Stimulated activated CD8-positive, alpha-beta memory T cell treated with anti-CD3 and anti-CD28 coated beads, Interleukin-15, amount 100 ng/mL, for 4 hours (primary cell): ENCODE data around the gene ADRA1B.
"Not testable (repeated sequence)": the region's sequence is repeated elsewhere in the genome, so short reads cannot be mapped to it uniquely, and the experiment has no call there.

Experiments
- DNase-seq, 2 donors: peaks; one replicate each; pipeline ENCODE4 v3.0.0-alpha.2; 2020; ENCODE audit warnings: low read depth in 2 of 2

The ADRA1B gene

DNA sequence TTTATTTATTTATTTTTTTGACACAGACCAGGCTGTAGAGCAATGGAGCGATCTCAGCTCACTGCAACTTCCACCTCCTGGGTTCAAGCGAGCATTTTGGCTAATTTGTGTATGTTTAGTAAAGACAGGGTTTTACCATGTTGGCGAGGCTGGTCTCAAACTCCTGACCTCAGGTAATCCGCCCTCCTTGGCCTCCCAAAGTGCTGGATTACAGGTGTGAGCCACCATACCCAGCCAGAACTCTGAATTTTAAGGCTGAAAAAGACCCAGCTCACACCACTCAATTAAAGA lies 49.5 kb downstream of the ADRA1B start:
- not testable (repeated sequence) for DNase-seq

DNA sequence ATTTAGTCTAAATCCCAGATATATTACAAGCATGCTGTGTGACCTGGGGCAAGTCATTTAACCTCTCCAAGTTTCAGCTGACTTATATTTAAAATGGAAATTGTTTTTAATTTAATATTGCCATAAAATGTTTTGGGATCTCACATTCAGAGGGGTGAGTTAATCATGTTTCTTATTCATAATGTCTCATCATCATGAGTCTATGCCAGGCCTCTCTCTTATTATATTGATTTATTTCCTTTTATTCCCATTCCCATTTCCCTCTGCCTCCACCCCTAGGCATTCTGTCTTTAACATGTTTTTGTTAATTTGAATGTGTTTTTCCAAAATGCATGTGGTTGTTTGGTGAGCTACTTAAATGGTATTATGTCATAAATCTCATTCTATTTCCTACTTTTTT lies 53.7 kb downstream of the ADRA1B start:
- no peak for DNase-seq

DNA sequence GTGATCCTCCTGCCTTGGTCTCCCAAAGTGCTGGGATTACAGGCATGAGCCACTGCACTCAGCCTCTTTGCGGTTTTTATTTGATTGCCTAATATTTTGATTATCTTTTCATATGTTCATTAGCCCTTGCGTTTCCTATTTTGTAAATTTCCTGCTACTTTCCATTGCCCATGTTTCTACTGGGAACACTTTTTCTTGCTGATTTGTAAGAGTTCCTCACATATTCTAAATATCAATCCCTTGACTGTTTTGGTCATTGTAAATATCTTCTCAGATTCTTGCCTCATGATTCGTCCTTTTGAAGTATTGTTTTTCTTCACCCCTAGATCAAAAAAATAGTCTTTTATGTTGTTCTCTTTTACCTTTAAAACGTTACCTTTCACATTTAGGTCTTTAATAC lies 54.8 kb downstream of the ADRA1B start:
- DNase-seq, result no peak

DNA sequence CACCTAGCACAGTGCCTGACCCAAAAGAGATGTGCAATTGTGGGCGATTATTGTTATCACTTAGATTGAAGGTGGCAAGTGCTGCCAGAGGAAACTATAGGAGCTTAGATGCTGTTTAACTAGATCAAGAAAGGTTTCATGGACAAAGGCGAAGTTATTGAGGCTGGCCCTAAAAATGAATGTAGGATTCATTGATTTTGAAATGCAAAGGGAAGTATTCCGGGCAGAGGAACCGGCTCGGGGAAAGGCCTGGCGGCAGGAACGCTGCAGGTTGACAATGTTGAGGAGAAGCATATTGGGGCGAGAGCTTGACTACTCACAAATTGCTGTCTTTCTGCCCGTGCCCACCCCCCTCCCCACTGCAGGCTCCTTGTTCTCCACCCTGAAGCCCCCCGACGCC lies 55.2 kb downstream of the ADRA1B start:
- no peak for DNase-seq

DNA sequence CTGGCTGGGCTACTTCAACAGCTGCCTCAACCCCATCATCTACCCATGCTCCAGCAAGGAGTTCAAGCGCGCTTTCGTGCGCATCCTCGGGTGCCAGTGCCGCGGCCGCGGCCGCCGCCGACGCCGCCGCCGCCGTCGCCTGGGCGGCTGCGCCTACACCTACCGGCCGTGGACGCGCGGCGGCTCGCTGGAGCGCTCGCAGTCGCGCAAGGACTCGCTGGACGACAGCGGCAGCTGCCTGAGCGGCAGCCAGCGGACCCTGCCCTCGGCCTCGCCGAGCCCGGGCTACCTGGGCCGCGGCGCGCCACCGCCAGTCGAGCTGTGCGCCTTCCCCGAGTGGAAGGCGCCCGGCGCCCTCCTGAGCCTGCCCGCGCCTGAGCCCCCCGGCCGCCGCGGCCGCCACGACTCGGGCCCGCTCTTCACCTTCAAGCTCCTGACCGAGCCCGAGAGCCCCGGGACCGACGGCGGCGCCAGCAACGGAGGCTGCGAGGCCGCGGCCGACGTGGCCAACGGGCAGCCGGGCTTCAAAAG lies 55.7 kb downstream of the ADRA1B start:
- no peak for DNase-seq

DNA sequence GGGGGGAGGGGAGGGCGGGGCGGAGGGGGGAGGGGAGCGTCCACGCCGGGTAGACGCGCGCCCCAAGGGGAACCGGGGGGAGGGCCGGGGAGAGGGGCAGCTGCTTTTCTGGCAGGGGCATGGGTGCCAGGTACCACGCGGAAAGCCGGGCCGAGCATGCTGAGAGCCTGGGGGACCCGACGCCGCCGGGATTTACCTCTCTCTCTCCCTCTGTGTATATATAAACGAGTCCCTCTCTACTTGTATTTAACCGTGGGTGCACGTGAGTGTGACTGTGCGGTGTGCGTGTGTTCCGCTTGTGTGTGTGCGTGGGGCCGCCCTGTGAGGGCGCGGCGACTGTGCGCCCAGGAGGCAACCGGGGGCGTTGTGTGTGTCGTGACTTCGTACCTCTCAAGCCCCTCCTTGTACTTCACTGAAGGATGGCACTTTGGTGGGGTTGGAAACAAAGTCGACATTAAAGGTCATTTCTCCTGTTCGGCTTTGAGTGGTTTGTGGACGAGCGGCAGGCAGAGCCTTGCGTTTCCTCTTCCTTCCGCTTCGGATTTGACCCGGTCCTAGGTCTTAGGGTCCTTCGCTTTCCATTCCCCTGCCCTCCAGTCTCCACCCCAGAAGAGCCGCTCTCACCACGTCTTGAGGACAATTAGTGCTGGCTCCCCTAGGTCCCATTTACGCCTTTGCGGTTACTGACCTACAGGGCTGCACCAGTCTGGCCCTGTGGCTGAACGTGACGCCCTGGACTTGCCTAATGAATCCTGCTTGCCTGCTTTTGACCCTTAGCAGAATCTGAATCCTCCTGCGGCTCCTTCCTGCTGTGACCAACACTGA lies 56.5 kb downstream of the ADRA1B start:
- DNase-seq, result no peak

DNA sequence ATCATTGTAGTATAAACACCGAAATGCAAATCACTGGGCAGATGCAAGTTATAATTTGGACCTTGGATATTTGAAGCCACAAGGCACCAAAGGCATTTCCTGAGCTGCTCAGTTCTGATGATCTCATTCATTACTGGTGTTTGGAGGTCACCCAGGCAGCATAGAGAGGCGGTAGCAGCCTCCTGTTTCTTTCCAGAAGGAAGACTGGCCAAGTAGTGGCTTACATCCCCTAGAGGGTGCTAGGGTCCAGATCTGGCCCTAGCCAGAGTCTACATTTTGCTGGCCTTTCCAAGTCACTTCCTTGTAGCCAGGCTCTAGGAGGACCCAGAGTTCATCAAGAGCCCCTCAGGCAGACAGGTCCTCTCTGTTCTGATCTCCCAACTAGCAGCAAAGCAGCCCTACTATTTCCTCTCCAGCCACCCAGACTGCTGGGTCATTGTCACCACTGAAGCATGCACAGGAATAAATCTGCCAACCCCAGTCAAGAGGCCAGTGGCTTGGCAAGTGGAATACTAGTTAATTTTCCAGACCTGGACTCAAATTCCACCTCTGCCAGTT lies 59.3 kb downstream of the ADRA1B start:
- no peak for DNase-seq

DNA sequence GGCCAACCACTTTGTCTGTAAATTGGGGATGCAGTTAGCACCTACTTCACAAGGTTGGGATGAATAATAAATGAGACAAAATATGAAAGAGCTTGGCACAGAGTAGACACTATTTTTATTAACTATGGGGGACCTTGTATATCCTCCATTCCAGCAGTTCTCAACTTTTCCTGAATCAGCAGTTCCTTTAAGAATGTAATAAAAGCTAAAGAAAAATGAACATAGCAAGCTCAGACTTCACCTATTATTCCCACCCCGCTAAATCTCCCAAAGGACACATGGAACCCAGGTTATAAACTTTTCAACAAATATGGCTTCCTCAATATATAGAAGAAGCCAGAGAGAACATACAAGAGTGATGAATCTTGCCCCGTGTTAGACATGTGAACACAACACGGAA lies 60.6 kb downstream of the ADRA1B start:
- DNase-seq, result no peak

DNA sequence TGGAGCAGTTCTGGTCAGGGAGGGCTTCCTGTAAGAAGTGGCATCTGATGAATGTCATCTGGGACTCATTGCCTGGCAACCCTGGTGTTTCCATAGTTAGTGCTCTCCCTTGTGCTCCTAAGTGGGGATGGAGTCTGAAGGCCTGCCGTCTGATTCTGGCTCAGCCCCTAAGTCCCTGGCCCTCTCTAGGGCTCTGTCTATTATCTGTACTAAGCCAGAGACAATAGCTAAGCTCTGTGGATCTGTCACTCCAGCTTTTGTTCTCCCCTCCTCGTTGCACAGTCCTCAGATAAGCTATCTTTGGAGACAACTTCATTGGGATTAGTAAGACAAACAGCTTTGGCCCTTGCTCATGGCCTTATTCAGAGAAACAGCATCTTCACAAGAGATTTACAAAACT lies 62.1 kb downstream of the ADRA1B start:
- no peak for DNase-seq

DNA sequence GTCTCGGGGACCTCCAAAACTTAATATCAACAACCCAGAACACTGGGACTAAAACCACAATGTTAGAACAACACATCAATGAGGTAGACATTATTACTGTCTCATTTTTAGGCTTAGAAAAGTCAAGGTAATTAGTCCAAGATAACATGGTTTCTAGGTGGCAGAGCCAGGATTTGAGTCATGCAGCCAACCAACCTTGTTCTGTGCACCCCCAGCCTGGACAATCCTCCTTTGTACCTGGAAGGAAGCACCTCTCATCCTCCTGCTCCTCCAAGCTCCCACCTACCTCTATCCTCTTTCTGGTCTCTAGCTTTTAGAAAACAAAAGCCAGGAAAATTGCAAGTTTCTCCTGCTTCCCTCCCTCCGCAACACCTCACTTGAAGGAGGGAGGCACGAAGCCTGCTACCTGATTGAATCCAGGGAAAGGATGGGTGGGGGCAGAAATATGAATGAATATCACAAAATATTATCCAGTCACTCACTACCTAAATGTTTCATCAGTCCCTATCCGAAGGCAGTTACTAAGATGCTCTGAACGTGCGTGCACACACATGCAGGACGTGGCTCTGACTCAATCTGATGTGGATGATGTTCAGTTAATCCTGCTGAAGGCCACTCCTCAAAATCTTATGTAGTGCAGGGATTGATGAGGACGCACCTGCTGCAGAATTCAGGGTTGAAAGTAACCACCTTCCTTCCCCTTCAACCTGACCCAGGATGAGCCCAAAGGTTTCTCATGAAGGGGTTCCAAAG lies 66.3 kb downstream of the ADRA1B start:
- no peak for DNase-seq

DNA sequence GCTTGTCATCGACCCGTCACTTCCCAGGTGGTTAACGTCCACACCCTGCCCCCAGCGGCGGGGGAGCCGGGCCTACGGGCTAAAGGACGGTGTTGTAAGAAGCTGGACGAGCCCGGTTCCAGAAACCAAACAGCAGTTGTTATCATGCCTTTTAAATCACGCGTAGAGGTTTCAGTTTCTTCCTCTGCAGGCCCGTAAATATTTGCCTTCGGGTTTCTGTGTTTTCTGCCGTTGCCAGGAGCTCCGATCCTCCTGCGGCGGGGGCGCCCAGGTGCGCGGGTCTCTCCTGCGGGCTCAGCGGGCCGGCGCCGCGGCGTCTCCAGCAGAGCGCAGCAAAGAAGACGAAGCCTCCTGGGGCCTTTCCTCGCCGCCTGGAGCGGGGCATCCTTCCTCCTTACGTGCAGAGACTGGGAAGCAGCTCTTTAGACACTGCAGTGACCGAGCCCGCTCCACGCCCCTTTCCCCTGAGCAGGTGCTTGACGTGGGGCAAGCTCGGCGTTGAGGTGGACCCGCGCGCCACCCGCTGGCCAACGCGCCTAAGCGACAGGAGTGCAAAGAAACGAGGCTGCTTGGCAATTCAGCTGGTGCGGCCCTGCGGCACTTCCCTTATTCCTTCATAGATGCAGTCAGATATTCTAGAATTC lies 70.9 kb downstream of the ADRA1B start:
- DNase-seq, result peak; percentile 42 to 46

DNA sequence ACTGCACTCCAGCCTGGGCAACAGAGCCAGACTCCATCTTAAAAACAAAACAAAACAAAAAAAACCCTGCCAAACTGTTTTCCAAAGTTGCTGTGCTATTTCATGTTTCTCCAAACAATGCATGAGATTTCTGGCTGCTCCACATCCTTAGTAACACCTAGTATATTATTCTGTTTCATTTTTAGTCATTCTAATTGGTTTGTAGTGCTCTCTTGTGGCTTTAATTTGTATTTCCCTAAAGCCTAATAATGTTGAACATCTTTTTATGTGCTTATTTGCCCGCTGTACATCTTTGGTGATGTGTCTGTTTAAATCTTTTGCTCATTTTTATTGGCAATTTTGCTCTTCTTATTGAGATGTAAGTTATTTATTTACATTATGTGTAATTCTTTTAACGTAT lies 74.2 kb downstream of the ADRA1B start:
- DNase-seq, result no peak

DNA sequence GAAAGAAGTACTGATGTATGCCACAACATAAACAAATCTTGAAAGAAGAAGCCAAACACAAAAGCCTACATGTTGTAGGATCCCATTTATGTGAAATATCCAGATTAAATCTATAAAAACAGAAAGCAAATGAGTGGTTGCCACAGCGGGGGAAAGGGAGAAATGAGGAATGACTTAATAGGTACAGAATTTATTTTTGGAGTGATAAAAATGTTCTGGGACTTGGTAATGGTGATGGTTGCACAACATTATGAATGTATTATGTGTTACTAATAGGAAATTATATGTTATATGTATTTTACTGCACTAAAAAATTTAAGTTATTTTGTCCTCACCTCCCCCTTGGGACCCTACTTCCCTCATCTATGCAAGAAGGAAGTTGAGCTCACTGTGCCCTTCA lies 76.3 kb downstream of the ADRA1B start:
- no peak for DNase-seq

DNA sequence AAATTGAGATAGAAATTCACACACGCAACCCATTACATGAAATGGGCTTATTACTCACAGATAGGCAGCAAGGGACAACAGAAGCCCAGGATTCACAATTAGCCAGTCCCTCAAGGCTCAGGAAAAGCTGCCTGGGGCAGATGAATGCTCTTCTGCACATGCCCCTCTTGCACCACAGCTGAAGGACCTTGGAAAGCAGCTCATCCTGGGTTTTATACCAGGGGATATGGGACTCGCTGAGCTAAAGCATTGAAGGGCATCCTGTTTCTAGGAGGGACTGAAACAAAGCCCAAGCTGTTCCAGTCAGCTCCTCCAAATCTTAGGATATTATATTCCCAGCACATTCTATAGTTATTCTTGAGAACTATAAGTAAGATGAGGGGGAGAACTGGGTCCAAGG lies 76.9 kb downstream of the ADRA1B start:
- DNase-seq, result no peak

DNA sequence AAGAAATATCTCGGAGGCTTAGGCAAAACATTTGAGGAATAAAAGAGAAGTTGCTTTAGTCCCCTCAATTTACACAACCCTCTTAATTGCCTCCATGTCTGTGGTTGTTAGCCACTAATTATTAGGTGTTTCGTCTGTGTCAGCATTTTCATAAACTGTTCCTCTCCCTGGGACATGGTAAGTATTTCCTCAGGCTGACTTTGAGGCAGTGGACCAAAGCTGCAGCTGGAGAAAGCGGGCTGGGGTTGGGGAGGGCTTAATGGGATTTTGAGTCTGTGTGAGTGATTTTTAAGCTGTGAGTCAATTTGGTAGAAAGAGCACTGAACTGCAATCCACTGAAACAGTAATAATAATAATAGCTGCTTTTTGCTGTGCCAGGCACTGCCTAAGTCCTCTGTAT lies 79.6 kb downstream of the ADRA1B start:
- no peak for DNase-seq

DNA sequence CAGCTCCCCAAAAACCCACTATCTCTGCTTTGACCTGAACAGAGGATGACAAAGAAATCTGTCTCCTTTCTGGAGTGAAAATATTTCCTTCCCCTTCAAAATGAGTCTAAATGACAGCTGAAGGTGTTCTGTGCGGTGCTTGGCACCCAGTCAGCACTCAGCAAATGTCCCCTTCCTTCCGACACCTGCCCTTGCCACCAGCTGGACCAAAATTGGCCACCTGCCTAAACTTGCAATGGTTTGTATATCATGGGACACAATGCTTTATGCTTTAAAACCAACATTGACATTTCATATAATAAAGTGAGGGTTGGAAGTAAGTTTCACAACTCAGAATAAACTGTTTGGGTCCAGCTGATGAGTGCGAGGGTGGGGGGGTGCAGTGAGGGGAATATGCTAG lies 85.2 kb downstream of the ADRA1B start:
- no peak for DNase-seq

DNA sequence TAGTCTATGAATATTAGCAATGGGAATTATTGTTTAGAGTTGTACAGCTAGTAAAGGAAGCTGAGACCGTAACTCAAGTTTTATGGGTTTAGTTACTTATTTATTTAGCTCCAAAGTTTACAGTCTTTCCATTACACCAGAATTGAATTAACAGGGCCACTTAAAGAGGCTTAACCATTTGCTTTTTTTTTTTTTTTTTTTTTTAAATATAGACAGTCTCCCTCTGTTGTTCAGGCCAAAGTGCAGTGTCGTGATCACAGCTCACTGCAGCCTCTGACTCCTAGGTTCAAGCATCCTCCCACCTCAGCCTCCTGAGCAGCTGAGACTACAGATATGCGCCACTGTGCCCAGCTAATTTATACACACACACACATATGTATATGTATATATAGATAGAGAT lies 91.2 kb downstream of the ADRA1B start:
- no peak for DNase-seq

DNA sequence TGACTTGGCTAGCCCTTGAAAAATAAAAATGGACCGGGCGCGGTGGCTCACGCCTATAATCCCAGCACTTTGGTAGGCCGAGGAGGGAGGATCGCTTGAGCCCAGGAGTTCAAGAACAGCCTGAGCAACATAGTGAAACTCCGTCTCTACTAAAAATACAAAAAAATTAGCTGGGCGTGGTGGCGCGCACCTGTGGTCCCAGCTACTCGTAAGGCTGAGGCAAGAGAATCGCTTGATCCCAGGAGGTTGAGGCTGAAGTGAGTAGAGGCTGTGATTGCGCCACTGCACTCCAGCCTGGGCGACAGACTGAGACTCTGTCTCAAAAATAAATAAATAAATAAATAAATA lies 92.2 kb downstream of the ADRA1B start:
- DNase-seq, result not testable (repeated sequence)

DNA sequence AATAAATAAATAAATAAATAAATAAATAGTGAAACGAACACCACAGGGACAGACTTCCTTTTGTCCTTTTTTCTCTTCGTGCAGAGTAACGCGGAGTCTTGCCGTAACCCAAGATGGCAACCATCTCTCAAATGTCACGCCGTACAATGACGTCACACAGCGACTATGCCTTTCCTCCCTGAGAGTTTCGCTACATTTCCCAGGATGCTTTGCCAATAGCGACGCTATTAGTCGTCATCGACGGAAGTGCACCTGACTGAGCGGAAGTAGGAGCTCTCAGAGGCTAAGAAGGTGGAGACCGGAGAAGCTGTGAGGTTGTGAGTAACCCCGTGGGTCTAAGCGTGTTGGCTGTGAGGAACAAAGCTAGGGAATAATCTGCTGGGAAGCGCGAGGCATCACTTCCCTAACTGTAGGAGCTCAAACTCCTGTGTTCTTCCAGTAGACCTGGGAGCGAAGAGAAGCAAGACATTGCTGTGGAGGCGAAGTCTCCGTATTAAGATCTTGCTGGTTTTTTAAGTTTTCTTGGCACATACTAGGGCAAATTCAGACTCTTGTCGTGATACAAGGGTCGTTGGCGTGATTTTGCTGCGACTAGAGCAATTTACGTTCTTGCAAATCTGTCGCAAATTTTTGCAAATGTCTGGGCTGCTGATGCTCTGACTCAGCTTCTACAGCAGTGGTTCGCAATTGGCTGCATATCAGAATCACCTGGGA lies 92.8 kb downstream of the ADRA1B start, which contains the start of gene TTC1:
Gene TTC1, plus strand, starts transcription at position 263 of the 714 bp plus-strand sequence. CDS start 1,390 bp downstream, outside the sequence.
- DNase-seq, result peak; percentile 73 to 90

DNA sequence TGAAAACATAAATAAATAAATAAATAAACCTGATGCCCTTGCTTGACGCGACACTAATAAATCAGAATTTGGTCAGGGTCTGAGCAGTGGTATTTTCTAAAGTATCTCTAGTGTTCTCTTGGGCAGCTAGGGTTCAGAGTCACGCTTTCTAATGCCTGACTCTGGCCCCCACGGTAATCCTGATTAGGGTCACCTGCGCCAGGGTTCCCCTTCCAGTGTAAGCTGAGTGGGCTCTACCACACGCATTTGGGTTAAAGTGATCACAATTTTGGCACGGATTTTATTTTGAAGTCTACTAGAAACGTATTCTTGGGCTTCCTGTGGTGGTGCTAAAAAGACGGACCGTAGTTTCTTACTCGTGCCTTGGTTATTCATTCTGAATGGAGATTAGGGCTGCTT lies 93.3 kb downstream of the ADRA1B start:
- no peak for DNase-seq

DNA sequence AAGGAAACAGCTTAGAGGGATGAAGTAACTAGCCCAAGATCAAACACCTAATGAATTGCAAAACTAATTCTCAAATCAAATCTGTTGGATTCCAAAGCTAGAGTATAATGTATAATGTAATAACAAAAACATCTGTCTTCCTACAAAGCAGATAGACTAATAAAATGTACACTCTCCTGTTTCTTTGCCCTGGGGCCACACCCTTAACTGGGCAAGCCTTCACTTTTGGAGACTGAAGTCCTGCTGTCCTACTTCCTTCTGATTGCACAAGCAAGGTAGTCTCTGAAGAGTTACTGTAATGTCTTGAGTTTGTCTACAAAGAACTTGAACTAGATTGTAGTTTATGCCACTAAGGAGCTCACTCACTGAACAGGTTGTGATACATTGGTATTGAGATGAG lies 95.2 kb downstream of the ADRA1B start:
- no peak for DNase-seq

DNA sequence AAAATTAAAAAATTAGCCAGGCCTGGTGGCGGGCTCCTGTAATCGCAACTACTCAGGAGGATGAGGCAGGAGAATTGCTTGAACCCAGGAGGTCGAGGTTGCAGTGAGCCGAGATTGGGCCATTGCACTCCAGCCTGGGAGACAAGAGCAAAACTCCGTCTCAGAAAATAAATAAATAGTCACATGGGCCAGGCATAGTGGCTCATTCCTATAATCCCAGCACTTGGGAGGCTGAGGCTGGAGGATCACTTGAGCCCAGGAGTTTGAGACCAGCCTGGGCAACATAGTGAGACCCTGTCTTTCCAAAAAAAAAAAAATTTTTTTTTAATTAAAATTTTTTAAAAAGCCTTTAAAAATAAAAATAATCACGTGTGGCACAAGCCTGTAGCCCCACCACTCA lies 97.9 kb downstream of the ADRA1B start:
- DNase-seq, result not testable (repeated sequence)
